ENCODE results near the gene MYO18B.

GRCh38 chr22:25765016-25765367 is 23.0 kb downstream of the MYO18B start:
- TF ChIP-seq CTCF (IDR thresholded peaks at IDR 0.05) (no peak), POLR2AphosphoS5 (IDR thresholded peaks at IDR 0.05; ENCODE audit: insufficient read depth in 1 of 2, low read depth in 1 of 2) (no peak)

Measured in vagina (tissue), 2 donors.